OCI-LY7 (cell line): ENCODE data around the gene GDE1.

Source experiments
- CTCF ChIP-seq: fragments of 200-600 bp; sonication (generic); conservative IDR thresholded peaks from 2 replicates; pipeline ENCODE4 v1.5.1; 2014; ENCODE audit warnings: mild to moderate bottlenecking, antibody characterized with exemption, low read length, moderate library complexity, mixed read lengths
- EZH2phosphoT487 ChIP-seq: fragments of 200-600 bp; sonication (generic); IDR thresholded peaks from 2 replicates; pipeline ENCODE4 v1.6.1; 2018; ENCODE audit warnings: low read depth, borderline replicate concordance, mild to moderate bottlenecking, mixed run types, antibody characterized with exemption, low read length, moderate library complexity, mixed read lengths

- TF ChIP-seq CTCF = no peak
- no peak for TF ChIP-seq EZH2phosphoT487
Observed at GRCh38 chr16:19481769-19482168, 40.1 kb downstream of the GDE1 start.
